ENCODE results near the gene EFCAB13.
"Not testable (repeated sequence)": the region's sequence is repeated elsewhere in the genome, so short reads cannot be mapped to it uniquely, and the experiment has no call there.

EFCAB13 gene

GRCh38 chr17:47432240-47432639 is 108.5 kb downstream of the EFCAB13 start:
- DNase-seq, result not testable (repeated sequence)

GRCh38 chr17:47465165-47465564 is 141.4 kb downstream of the EFCAB13 start:
- no peak for DNase-seq

DNA sequence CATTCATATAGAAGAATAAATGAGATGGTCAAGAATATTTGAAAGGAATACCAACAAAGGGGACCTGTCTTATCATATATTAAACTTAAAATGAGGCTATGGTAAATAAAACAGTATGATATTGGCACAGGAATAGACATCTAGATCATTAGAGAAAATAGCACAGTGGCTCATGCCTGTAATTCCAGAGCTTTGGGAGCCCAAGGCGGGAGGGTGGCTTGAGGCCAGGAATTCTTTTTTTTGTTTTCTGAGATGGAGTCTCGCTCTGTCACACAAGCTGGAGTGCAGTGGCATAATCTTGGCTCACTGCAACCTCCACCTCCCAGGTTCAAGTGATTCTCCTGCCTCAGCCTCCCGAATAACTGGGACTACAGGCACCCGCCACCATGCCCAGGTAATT is 143.2 kb downstream of the EFCAB13 start:
- not testable (repeated sequence) for DNase-seq

DNA sequence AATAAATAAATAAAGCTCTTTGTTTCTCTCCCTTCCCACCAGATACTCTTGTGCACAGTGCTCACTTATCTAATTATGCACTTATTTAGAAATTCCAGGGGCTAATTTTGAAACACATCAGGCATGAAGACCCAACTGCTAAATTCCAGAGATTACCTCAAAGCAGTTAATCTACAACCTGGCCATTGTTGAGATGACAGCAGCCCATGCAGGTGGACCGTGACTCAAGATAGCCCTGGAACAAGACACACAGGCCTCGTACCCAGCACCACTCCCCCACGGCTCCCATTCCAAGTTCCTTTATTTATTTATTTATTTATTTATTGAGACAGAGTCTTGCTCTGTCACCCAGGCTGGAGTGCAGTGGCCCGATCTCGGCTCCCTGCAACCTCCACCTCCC is 147.1 kb downstream of the EFCAB13 start:
- no peak for DNase-seq

DNA sequence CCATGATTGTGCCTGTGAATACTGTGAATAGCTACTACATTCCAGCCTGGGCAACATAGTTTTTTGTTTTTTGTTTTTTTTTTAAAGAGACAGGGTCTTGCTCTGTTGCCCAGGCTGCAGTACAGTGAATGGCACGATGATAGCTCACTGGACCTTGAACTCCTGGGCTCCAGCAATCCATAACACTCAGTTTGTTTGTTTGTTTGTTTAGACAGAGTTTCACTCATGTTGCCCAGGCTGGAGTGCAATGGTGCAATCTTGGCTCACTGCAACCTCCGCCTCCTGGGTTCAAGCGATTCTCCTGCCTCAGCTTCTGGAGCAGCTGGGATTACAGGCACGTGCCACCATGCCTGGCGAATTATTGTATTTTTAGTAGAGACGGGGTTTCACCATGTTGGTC is 148.3 kb downstream of the EFCAB13 start:
- not testable (repeated sequence) for DNase-seq
